ENCODE results near the gene YBX2.

Gene YBX2

DNA sequence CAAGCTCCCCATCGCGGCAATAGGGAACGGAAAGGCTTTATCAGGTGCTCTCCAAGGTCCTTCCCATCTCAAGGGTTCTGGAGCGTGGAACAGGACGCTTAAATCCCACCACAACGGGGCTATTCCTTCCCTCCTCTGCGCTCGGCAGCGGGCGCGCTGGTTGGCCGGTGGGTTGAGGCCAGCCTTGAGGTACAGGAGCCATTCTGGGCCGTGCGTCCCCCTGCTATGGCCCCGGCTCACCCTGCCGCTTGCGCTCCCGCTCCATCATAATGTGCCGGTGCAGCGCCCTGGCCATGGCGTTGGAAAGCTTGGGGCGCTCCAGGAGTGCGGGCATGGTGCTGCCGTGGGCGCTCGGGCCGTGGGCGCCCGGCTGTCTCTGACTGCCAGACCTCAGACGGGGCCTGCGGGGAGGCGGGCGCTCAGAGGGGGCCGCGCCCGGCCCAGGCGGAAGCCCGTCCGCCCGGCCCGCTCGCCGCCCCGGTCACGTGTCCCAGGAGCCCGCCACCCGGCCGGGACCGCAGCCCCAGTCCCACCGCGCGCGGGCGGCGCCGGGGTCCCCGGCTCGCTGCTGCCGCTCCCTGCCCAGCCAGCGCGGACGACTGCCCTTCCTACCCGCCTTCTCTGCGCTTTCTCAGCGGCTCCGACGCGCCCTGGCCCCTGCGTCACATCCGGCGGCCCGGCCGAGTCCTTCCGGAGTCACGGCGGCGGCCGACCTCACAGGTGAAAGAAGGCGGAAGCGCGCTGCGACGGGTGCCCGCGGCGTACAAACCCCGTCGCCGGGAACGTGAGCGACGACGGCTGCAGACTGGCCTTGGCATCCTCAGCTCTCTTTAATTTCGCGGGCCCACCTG, 20.5 kb upstream of the YBX2 start, which contains the start of gene GPS2 (continued):
- TF ChIP-seq, protein P1, sequence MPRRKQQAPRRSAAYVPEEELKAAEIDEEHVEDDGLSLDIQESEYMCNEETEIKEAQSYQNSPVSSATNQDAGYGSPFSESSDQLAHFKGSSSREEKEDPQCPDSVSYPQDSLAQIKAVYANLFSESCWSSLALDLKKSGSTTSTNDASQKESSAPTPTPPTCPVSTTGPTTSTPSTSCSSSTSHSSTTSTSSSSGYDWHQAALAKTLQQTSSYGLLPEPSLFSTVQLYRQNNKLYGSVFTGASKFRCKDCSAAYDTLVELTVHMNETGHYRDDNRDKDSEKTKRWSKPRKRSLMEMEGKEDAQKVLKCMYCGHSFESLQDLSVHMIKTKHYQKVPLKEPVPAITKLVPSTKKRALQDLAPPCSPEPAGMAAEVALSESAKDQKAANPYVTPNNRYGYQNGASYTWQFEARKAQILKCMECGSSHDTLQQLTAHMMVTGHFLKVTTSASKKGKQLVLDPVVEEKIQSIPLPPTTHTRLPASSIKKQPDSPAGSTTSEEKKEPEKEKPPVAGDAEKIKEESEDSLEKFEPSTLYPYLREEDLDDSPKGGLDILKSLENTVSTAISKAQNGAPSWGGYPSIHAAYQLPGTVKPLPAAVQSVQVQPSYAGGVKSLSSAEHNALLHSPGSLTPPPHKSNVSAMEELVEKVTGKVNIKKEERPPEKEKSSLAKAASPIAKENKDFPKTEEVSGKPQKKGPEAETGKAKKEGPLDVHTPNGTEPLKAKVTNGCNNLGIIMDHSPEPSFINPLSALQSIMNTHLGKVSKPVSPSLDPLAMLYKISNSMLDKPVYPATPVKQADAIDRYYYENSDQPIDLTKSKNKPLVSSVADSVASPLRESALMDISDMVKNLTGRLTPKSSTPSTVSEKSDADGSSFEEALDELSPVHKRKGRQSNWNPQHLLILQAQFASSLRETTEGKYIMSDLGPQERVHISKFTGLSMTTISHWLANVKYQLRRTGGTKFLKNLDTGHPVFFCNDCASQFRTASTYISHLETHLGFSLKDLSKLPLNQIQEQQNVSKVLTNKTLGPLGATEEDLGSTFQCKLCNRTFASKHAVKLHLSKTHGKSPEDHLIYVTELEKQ (tag by site-specific recombination; IDR thresholded peaks at IDR 0.05; ENCODE audit: borderline replicate concordance), result no peak
- TF ChIP-seq IKZF3 (tag by site-specific recombination; IDR thresholded peaks at IDR 0.05), result no peak

DNA sequence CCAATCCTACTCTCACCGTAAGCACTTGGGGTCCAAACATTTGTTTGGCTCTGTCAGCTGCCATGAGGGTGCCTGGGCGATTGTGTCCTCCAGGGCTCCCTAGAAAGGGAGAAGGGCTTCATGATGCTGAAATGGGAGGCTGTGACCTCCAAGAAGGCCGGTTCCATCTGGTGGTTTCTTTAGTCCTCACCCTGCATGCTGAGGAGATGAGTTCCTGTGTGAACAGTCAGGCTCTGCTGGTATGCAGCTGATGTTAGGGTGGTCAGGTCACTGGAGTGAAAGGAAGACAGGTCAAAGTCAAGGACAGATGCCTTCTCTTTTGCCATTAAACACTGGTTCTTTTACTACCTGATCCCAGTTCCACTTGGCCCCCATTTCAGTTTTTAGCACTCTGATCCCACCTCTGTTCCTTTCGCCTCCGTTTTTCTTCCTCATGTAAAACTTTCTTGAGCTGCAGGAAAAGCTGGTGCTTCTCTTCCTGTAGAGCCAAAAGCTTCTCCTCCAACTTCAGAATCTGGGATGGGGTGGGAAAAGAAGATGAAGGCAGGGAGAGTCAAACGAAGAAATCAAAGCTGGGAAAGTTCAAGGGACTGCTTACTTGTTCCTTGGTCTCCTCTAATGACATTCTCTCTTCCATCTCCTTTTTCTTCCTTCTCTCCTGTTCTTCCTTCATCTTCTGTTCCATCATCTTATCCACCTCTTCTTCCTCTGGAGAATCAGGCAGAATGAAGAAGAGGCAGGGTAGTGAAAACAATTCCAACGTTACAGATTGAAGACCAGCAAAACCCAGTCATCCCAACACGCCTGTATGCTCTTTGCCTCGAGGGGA, 19.7 kb upstream of the YBX2 start:
- POLR2A ChIA-PET, result interaction anchor here (0.6 to 4.1 kb wide), 12 partner anchors 8 to 123 kb away, joined by 3 to 42 read pairs (median 4); partner anchors contain the start of genes ACADVL, DLG4, DVL2 and GABARAP
- no peak for TF ChIP-seq KLF8 (tag by site-specific recombination; IDR thresholded peaks at IDR 0.05)
- TF ChIP-seq ZNF48 (tag by site-specific recombination; IDR thresholded peaks at IDR 0.05), result no peak
- peak; percentile 82 for TF ChIP-seq ZNF366 (tag by site-specific recombination; conservative IDR thresholded peaks at IDR 0.05)
- TF ChIP-seq, protein P2, sequence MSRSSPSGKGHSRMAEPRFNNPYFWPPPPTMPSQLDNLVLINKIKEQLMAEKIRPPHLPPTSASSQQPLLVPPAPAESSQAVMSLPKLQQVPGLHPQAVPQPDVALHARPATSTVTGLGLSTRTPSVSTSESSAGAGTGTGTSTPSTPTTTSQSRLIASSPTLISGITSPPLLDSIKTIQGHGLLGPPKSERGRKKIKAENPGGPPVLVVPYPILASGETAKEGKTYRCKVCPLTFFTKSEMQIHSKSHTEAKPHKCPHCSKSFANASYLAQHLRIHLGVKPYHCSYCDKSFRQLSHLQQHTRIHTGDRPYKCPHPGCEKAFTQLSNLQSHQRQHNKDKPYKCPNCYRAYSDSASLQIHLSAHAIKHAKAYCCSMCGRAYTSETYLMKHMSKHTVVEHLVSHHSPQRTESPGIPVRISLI (tag by site-specific recombination; IDR thresholded peaks at IDR 0.05), result no peak
- TF ChIP-seq ZBTB17 (tag by site-specific recombination; IDR thresholded peaks at IDR 0.05), result peak; percentile 86
- TF ChIP-seq, protein P3, sequence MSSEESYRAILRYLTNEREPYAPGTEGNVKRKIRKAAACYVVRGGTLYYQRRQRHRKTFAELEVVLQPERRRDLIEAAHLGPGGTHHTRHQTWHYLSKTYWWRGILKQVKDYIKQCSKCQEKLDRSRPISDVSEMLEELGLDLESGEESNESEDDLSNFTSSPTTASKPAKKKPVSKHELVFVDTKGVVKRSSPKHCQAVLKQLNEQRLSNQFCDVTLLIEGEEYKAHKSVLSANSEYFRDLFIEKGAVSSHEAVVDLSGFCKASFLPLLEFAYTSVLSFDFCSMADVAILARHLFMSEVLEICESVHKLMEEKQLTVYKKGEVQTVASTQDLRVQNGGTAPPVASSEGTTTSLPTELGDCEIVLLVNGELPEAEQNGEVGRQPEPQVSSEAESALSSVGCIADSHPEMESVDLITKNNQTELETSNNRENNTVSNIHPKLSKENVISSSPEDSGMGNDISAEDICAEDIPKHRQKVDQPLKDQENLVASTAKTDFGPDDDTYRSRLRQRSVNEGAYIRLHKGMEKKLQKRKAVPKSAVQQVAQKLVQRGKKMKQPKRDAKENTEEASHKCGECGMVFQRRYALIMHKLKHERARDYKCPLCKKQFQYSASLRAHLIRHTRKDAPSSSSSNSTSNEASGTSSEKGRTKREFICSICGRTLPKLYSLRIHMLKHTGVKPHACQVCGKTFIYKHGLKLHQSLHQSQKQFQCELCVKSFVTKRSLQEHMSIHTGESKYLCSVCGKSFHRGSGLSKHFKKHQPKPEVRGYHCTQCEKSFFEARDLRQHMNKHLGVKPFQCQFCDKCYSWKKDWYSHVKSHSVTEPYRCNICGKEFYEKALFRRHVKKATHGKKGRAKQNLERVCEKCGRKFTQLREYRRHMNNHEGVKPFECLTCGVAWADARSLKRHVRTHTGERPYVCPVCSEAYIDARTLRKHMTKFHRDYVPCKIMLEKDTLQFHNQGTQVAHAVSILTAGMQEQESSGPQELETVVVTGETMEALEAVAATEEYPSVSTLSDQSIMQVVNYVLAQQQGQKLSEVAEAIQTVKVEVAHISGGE (tag by site-specific recombination; conservative IDR thresholded peaks at IDR 0.05; ENCODE audit: low read depth), result no peak
- no peak for TF ChIP-seq ZEB2 (tag by site-specific recombination; IDR thresholded peaks at IDR 0.05)
- TF ChIP-seq, protein P4, sequence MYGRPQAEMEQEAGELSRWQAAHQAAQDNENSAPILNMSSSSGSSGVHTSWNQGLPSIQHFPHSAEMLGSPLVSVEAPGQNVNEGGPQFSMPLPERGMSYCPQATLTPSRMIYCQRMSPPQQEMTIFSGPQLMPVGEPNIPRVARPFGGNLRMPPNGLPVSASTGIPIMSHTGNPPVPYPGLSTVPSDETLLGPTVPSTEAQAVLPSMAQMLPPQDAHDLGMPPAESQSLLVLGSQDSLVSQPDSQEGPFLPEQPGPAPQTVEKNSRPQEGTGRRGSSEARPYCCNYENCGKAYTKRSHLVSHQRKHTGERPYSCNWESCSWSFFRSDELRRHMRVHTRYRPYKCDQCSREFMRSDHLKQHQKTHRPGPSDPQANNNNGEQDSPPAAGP (tag by site-specific recombination; IDR thresholded peaks at IDR 0.05), result no peak
- TF ChIP-seq ZBTB20 (tag by site-specific recombination; IDR thresholded peaks at IDR 0.05), result no peak
- no peak for TF ChIP-seq ZNF558 (tag by site-specific recombination; IDR thresholded peaks at IDR 0.05)
- TF ChIP-seq KLF10 (tag by site-specific recombination; IDR thresholded peaks at IDR 0.05), result no peak
- no peak for TF ChIP-seq ZNF266 (tag by site-specific recombination; IDR thresholded peaks at IDR 0.05; ENCODE audit: low read depth)
- TF ChIP-seq, protein P5, sequence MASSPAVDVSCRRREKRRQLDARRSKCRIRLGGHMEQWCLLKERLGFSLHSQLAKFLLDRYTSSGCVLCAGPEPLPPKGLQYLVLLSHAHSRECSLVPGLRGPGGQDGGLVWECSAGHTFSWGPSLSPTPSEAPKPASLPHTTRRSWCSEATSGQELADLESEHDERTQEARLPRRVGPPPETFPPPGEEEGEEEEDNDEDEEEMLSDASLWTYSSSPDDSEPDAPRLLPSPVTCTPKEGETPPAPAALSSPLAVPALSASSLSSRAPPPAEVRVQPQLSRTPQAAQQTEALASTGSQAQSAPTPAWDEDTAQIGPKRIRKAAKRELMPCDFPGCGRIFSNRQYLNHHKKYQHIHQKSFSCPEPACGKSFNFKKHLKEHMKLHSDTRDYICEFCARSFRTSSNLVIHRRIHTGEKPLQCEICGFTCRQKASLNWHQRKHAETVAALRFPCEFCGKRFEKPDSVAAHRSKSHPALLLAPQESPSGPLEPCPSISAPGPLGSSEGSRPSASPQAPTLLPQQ (tag by site-specific recombination; IDR thresholded peaks at IDR 0.05), result no peak
- no peak for TF ChIP-seq TCF7L2 (IDR thresholded peaks at IDR 0.05; ENCODE audit: borderline replicate concordance, low read depth, low read length)
- TF ChIP-seq PRDM1 (tag by site-specific recombination; IDR thresholded peaks at IDR 0.05), result peak; percentile 95
- no peak for TF ChIP-seq ZNF560 (tag by site-specific recombination; IDR thresholded peaks at IDR 0.05; ENCODE audit: borderline replicate concordance)
- no peak for TF ChIP-seq ZNF23 (tag by site-specific recombination; IDR thresholded peaks at IDR 0.05; ENCODE audit: borderline replicate concordance)
- no peak for TF ChIP-seq GLI2 (tag by site-specific recombination; IDR thresholded peaks at IDR 0.05; ENCODE audit: borderline replicate concordance, low read depth)
- TF ChIP-seq, protein P6, sequence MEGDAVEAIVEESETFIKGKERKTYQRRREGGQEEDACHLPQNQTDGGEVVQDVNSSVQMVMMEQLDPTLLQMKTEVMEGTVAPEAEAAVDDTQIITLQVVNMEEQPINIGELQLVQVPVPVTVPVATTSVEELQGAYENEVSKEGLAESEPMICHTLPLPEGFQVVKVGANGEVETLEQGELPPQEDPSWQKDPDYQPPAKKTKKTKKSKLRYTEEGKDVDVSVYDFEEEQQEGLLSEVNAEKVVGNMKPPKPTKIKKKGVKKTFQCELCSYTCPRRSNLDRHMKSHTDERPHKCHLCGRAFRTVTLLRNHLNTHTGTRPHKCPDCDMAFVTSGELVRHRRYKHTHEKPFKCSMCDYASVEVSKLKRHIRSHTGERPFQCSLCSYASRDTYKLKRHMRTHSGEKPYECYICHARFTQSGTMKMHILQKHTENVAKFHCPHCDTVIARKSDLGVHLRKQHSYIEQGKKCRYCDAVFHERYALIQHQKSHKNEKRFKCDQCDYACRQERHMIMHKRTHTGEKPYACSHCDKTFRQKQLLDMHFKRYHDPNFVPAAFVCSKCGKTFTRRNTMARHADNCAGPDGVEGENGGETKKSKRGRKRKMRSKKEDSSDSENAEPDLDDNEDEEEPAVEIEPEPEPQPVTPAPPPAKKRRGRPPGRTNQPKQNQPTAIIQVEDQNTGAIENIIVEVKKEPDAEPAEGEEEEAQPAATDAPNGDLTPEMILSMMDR (tag by site-specific recombination; IDR thresholded peaks at IDR 0.05), result no peak

More for the DNA sequence above, 19.7 kb upstream of the YBX2 start:
- peak overlapping the region; percentile 87 for H3K4me3 ChIP-seq (ENCODE audit: low read depth, low read length)
- H3K4me1 ChIP-seq (ENCODE audit: control insufficient read depth, insufficient read depth, low read length), result peaks cover 19% of the 10 kb centered on the region
- peaks cover 46 to 82% of the 10 kb centered on the region in 2 experiments for H3K36me3 ChIP-seq (ENCODE audit: control insufficient read depth in 2 of 2, insufficient read depth in 1 of 2, low read length in 2 of 2)
- peak overlapping the region; percentile 98 for H3K27ac ChIP-seq (ENCODE audit: extremely low read depth, low read depth, low read length)
- no peaks in the 10 kb centered on the region for H3K9me3 ChIP-seq (ENCODE audit: control insufficient read depth, insufficient read depth, low read depth, low read length)
- CTCF ChIA-PET, result interaction anchor here (0.6 to 4.1 kb wide), 11 partner anchors 8 to 1908 kb away, joined by 3 to 22 read pairs (median 5); partner anchors contain the start of genes ACADVL, DLG4 and NEURL4

Measured in HEK293 (cell line).